Lung (tissue), 12 donors: ENCODE results near the gene P2RX6. TPM values are rescaled to one million over a fixed set of nuclear protein-coding genes. Genes with fewer than 3 reads are reported as not detected.
"Not testable (repeated sequence)": the region's sequence is repeated elsewhere in the genome, so short reads cannot be mapped to it uniquely, and the experiment has no call there.

Experiments used
- ATAC-seq: fragments of 200-7000 bp; cut with Tn5 transposase; one replicate; pipeline ENCODE4 v1.9.1; 2020; ENCODE audit warnings: moderate number of reproducible peaks; ENCODE audit not compliant: insufficient read depth, low FRiP score
- DNase-seq, 3 donors: peaks; one replicate each; pipeline ENCODE4 v3.0.0-alpha.2; 2013 to 2017
- H3K27ac ChIP-seq, 2 donors: one replicate each; pipeline ENCODE4 v1.5.1; 2013; ENCODE audit warnings: mild to moderate bottlenecking in 2 of 2, moderate library complexity in 2 of 2, control low read depth in 1 of 2, inconsistent platforms in 1 of 2, low read depth in 1 of 2, low read length in 1 of 2
- H3K27me3 ChIP-seq, 3 donors: one replicate each; pipeline ENCODE4 v1.5.1; 2013; ENCODE audit warnings: low read length in 2 of 3; ENCODE audit not compliant: control insufficient read depth in 3 of 3, insufficient read depth in 3 of 3
- H3K36me3 ChIP-seq, 4 donors: one replicate each; pipeline ENCODE4 v1.5.1; 2013; ENCODE audit warnings: low read length in 4 of 4, mild to moderate bottlenecking in 1 of 4, moderate library complexity in 1 of 4; ENCODE audit not compliant: control insufficient read depth in 4 of 4, insufficient read depth in 4 of 4
- H3K4me1 ChIP-seq, 5 donors: one replicate each; pipeline ENCODE4 v1.5.1; 2013; ENCODE audit warnings: low read length in 5 of 5, mild to moderate bottlenecking in 2 of 5, moderate library complexity in 1 of 5; ENCODE audit not compliant: control insufficient read depth in 5 of 5, insufficient read depth in 5 of 5
- H3K4me3 ChIP-seq: one replicate; pipeline ENCODE4 v1.5.1; 2013; ENCODE audit warnings: mild to moderate bottlenecking, control low read depth, moderate library complexity
- H3K9ac ChIP-seq, 2 donors: one replicate each; pipeline ENCODE4 v1.5.1; 2013; ENCODE audit warnings: low read length in 2 of 2, control low read depth in 1 of 2; ENCODE audit not compliant: insufficient read depth in 1 of 2
- H3K9me3 ChIP-seq, 4 donors: one replicate each; pipeline ENCODE4 v1.5.1; 2013; ENCODE audit warnings: low read length in 3 of 4, mild to moderate bottlenecking in 1 of 4, moderate library complexity in 1 of 4; ENCODE audit not compliant: control insufficient read depth in 4 of 4, insufficient read depth in 3 of 4
- WGBS, 2 donors: extraction: QIAGEN DNeasy Blood & Tissue Kit; methylation state at CpG; one replicate each; pipeline ENCODE4 v1.1.7; 2013; 5-methylcytosine and 5-hydroxymethylcytosine counted together
- polyA plus RNA-seq, 2 donors: library from polyadenylated mRNA; stranded (reverse); fragments of 200-250 nt; gene quantifications; one replicate each; pipeline ENCODE4 v1.2.1, GENCODE V29; 2013
- total RNA-seq, 2 donors: library from RNA; depleted of rRNA in 1 of 2; stranded (reverse); fragments of >200 nt in 1 of 2; gene quantifications; one replicate each; pipeline ENCODE4 v1.2.1, GENCODE V29; 2014 to 2021
- TF ChIP-seq, protein P1 (sequence below): IDR thresholded peaks from 2 replicates; pipeline ENCODE4 v1.5.1; 2012; ENCODE audit warnings: mild to moderate bottlenecking; ENCODE audit errors: control extremely low read depth, extremely low read depth
- donor health status: control.
- donor health status: control.
- donor health status: Bipolar disorder and iron deficiency.
- donor health status: healthy.
- donor health status: DM: yes; HTN: yes; CAD: no.

The P2RX6 gene
- total and polyA plus RNA-seq, 4 donors, result 0.21 to 2.2 (median 0.93) TPM

DNA sequence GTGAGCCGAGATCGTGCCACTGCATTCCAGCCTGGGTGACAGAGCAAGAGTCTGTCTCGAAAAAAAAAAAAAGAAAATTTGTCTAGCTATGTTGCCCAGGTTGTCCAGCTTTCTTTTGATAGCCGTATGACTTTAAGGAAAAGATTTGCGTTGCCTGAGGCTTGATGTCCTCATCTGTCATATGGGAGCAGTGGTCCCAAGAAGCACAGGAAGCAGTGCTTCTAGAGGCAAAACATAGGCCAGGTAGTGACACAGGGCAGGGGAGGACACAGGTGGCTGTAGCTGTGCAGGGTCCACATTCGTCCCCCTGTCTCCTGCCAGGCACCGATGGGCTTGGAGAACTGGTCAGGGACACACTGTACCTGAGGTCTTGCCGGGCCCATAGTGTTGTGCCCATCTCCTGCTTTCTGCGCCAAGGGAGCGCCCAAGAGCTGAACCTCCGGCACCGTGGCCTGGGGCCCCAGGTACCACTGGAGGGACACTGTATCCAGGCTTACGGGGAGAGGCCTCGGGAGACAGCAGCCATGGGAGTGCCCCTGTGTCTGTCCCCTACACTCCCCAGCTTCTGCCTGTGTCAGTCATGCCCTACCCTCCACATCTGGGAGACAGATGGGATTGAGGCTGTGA is 32.2 kb downstream of the P2RX6 start:
- no peak overlapping the region for H3K27ac ChIP-seq
- DNase-seq (no peak), ATAC-seq (no peak)
- 92 to 93% methylated on average over 14 of the region's 14 CpGs for WGBS, 2 donors
- H3K36me3 ChIP-seq, result no peaks in the 10 kb centered on the region
- H3K27me3 ChIP-seq, result no peaks in the 10 kb centered on the region
- no peak overlapping the region for H3K4me3 ChIP-seq
- peaks cover 0 to 13% (median 0%) of the 10 kb centered on the region in 5 donors for H3K4me1 ChIP-seq
- H3K9ac ChIP-seq, result no peak overlapping the region
- TF ChIP-seq, protein P1, sequence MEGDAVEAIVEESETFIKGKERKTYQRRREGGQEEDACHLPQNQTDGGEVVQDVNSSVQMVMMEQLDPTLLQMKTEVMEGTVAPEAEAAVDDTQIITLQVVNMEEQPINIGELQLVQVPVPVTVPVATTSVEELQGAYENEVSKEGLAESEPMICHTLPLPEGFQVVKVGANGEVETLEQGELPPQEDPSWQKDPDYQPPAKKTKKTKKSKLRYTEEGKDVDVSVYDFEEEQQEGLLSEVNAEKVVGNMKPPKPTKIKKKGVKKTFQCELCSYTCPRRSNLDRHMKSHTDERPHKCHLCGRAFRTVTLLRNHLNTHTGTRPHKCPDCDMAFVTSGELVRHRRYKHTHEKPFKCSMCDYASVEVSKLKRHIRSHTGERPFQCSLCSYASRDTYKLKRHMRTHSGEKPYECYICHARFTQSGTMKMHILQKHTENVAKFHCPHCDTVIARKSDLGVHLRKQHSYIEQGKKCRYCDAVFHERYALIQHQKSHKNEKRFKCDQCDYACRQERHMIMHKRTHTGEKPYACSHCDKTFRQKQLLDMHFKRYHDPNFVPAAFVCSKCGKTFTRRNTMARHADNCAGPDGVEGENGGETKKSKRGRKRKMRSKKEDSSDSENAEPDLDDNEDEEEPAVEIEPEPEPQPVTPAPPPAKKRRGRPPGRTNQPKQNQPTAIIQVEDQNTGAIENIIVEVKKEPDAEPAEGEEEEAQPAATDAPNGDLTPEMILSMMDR, result no peak
- peaks cover 0 to 1% (median 0%) of the 10 kb centered on the region in 4 donors for H3K9me3 ChIP-seq

DNA sequence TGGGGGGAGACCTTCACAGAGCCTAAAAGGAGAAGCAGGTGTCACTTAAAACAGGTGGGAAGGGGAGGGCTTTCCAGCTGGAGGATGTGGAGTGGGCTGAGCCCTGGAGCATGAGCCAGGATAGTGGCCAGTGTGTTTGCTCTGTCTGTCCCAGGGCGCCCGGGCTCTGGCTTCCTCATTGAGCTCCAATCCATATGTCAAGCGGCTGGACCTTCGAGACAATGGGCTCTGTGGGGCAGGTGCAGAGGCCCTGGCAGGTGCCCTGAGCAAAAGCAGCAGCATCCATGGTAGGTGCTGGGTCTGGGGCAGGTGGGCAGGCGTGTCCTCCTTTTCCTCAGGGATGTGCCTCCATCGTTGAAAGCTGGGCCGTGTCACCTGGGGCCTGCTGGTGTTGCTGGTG is 32.8 kb downstream of the P2RX6 start:
- DNase-seq (no peak), ATAC-seq (no peak)
- TF ChIP-seq, protein P1, result no peak
- 80 to 93% methylated on average over 6 to 7 of the region's 7 CpGs for WGBS, 2 donors
- H3K9me3 ChIP-seq, result peaks cover 0 to 1% (median 0%) of the 10 kb centered on the region in 4 donors
- no peak overlapping the region for H3K9ac ChIP-seq
- H3K36me3 ChIP-seq, result no peaks in the 10 kb centered on the region
- H3K4me1 ChIP-seq, result peaks cover 0 to 13% (median 0%) of the 10 kb centered on the region in 5 donors
- no peaks in the 10 kb centered on the region for H3K27me3 ChIP-seq
- no peak overlapping the region for H3K4me3 ChIP-seq
- no peak overlapping the region for H3K27ac ChIP-seq

DNA sequence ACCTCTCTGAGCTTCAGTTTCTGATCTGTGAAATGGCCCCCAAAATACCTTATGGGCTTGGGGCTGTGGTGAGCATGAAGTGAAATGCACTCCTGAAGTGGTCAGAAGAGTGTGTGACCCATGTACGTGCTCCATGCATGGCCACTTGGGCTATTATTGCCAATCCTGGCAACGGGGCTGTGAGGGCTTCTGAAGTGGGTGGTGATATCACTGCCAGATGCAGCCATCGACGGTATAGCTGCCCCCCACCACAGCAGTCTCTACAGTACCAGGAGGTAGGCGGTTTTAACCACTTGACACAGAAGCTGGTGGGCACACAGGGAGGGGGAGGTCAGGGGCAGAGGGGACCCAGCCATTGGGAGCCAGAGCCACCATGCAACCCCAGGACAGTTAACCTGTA is 33.5 kb downstream of the P2RX6 start:
- H3K9me3 ChIP-seq, H3K27me3 ChIP-seq, H3K4me3 ChIP-seq, ATAC-seq, H3K9ac ChIP-seq, H3K36me3 ChIP-seq, H3K27ac ChIP-seq, DNase-seq: not testable (repeated sequence)
- 74 to 85% methylated on average over 5 of the region's 5 CpGs for WGBS, 2 donors
- H3K4me1 ChIP-seq, result peaks cover 0 to 13% (median 0%) of the 10 kb centered on the region in 5 donors

DNA sequence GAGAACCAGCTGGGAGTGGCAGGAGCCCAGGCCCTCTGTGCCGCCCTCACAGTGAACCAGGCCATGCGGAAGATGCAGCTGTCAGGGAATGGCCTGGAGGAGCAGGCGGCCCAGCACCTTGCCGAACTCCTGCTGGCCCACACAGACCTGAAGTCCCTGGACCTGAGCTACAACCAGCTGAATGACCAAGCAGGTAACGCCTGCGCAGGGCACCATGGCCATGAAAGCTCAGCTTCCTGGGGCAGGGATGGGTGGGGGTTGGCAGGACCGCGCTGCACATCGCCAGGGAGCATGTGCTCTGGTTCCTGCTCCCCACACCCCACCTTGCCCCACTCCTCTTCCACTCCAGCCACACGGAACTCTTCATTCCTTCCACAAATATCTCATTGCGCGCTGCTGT is 34.0 kb downstream of the P2RX6 start:
- not testable (repeated sequence) for ATAC-seq, H3K4me3 ChIP-seq, H3K9me3 ChIP-seq, H3K36me3 ChIP-seq, H3K9ac ChIP-seq, H3K27me3 ChIP-seq, H3K27ac ChIP-seq, DNase-seq
- H3K4me1 ChIP-seq, result peaks cover 0 to 13% (median 0%) of the 10 kb centered on the region in 5 donors
- WGBS, 2 donors, result 90 to 100% methylated on average over 2 to 9 of the region's 12 CpGs
